ENCODE results near the gene STAG1. TPM values are rescaled to one million over a fixed set of nuclear protein-coding genes. Genes with fewer than 3 reads are reported as not detected.

The STAG1 gene
- total RNA-seq, 2 donors from 2014 or later, result 26.8 to 56.4 TPM

- Histone ChIP-seq H3K27me3 (replicated peaks; ENCODE audit: insufficient read depth) (no peaks in the 10 kb centered on the region), H3K27ac (no peak overlapping the region), H3K4me1 (ENCODE audit: control insufficient read depth in 1 of 2, low read depth in 2 of 2) (no peaks in the 10 kb centered on the region), H3K4me3 (no peak overlapping the region), H3K36me3 (peaks cover 18% of the 10 kb centered on the region), H3K9me3 (no peaks in the 10 kb centered on the region)
- ATAC-seq (ENCODE audit: insufficient number of reproducible peaks, low FRiP score, low read depth), result no peak
- no peak for DNase-seq (ENCODE audit: low spot score)
- no peak for TF ChIP-seq CTCF (IDR thresholded peaks at IDR 0.05)
Measured at GRCh38 chr3:136334209-136334608, 418.0 kb downstream of the STAG1 start.

GRCh38 chr3:136332776-136333175 is 419.4 kb downstream of the STAG1 start:
- DNase-seq (ENCODE audit: low spot score) (no peak), ATAC-seq (ENCODE audit: insufficient number of reproducible peaks, low FRiP score, low read depth) (no peak)
- H3K4me1 ChIP-seq (ENCODE audit: control insufficient read depth in 1 of 2, low read depth in 2 of 2), result no peaks in the 10 kb centered on the region
- no peaks in the 10 kb centered on the region for H3K27me3 ChIP-seq (replicated peaks; ENCODE audit: insufficient read depth)
- H3K36me3 ChIP-seq, result peaks cover 18% of the 10 kb centered on the region
- H3K9me3 ChIP-seq, result no peaks in the 10 kb centered on the region
- no peak for TF ChIP-seq CTCF (IDR thresholded peaks at IDR 0.05)
- H3K27ac ChIP-seq, result no peak overlapping the region
- H3K4me3 ChIP-seq, result no peak overlapping the region

GRCh38 chr3:136332302-136332701 is 419.9 kb downstream of the STAG1 start:
- ATAC-seq (ENCODE audit: insufficient number of reproducible peaks, low FRiP score, low read depth) (no peak), DNase-seq (ENCODE audit: low spot score) (no peak)
- no peak overlapping the region for H3K27ac ChIP-seq
- TF ChIP-seq CTCF (IDR thresholded peaks at IDR 0.05), result no peak
- no peaks in the 10 kb centered on the region for H3K4me1 ChIP-seq (ENCODE audit: control insufficient read depth in 1 of 2, low read depth in 2 of 2)
- H3K4me3 ChIP-seq, result no peak overlapping the region
- H3K9me3 ChIP-seq, result no peaks in the 10 kb centered on the region
- H3K27me3 ChIP-seq (replicated peaks; ENCODE audit: insufficient read depth), result no peaks in the 10 kb centered on the region
- peaks cover 18% of the 10 kb centered on the region for H3K36me3 ChIP-seq

- H3K4me3 ChIP-seq, result no peak overlapping the region
- ATAC-seq (ENCODE audit: insufficient number of reproducible peaks, low FRiP score, low read depth) (no peak), DNase-seq (ENCODE audit: low spot score) (no peak)
- no peaks in the 10 kb centered on the region for H3K9me3 ChIP-seq
- no peaks in the 10 kb centered on the region for H3K27me3 ChIP-seq (replicated peaks; ENCODE audit: insufficient read depth)
- no peaks in the 10 kb centered on the region for H3K4me1 ChIP-seq (ENCODE audit: control insufficient read depth in 1 of 2, low read depth in 2 of 2)
- H3K36me3 ChIP-seq, result peaks cover 21% of the 10 kb centered on the region
- no peak for TF ChIP-seq CTCF (IDR thresholded peaks at IDR 0.05)
- no peak overlapping the region for H3K27ac ChIP-seq
Measured at GRCh38 chr3:136330900-136331299, 421.3 kb downstream of the STAG1 start.

GRCh38 chr3:136329593-136329992 is 422.6 kb downstream of the STAG1 start:
- H3K27me3 ChIP-seq (replicated peaks; ENCODE audit: insufficient read depth), result no peaks in the 10 kb centered on the region
- TF ChIP-seq CTCF (IDR thresholded peaks at IDR 0.05), result no peak
- no peak for DNase-seq (ENCODE audit: low spot score)
- ATAC-seq (ENCODE audit: insufficient number of reproducible peaks, low FRiP score, low read depth), result no peak
- no peaks in the 10 kb centered on the region for H3K9me3 ChIP-seq
- H3K36me3 ChIP-seq, result peaks cover 12% of the 10 kb centered on the region
- H3K27ac ChIP-seq, result no peak overlapping the region
- no peaks in the 10 kb centered on the region for H3K4me1 ChIP-seq (ENCODE audit: control insufficient read depth in 1 of 2, low read depth in 2 of 2)
- no peak overlapping the region for H3K4me3 ChIP-seq
